ENCODE data around the gene CREB3L1.

Gene CREB3L1

GRCh38 chr11:46327829-46328228, 50.4 kb downstream of the CREB3L1 start:
- Histone ChIP-seq H3K79me2 (ENCODE audit: insufficient read depth, low read length) (no peaks in the 10 kb centered on the region), H3K9ac (ENCODE audit: low read length) (no peak overlapping the region), H4K20me1 (ENCODE audit: low read depth, low read length) (no peaks in the 10 kb centered on the region), H3F3A (ENCODE audit: insufficient read depth) (no peaks in the 10 kb centered on the region), H3K27ac (ENCODE audit: low read depth, low read length) (no peak overlapping the region), H2AFZ (ENCODE audit: low read depth, low read length, severe bottlenecking) (no peak overlapping the region), H3K4me2 (ENCODE audit: low read depth, low read length, poor library complexity, severe bottlenecking) (no peak overlapping the region), H3K9me3 (ENCODE audit: insufficient read depth, low read length) (no peaks in the 10 kb centered on the region), H3K36me3 (ENCODE audit: low read length) (no peaks in the 10 kb centered on the region), H3K4me3 (ENCODE audit: insufficient read depth, low read length, poor library complexity, severe bottlenecking) (no peak overlapping the region), H3K9me2 (replicated peaks; ENCODE audit: insufficient read depth, low read length) (no peaks in the 10 kb centered on the region), H3K27me3 (ENCODE audit: low read length) (no peaks in the 10 kb centered on the region)
- TF ChIP-seq CTCF (IDR thresholded peaks at IDR 0.05; ENCODE audit: insufficient read depth, low read length, poor library complexity, severe bottlenecking) (no peak), EZH2phosphoT487 (conservative IDR thresholded peaks at IDR 0.05; ENCODE audit: low read length) (no peak)

- no peaks in the 10 kb centered on the region for H3K27me3 ChIP-seq (ENCODE audit: low read length)
- H3K9me2 ChIP-seq (replicated peaks; ENCODE audit: insufficient read depth, low read length) = no peaks in the 10 kb centered on the region
- H3K79me2 ChIP-seq (ENCODE audit: insufficient read depth, low read length) = no peaks in the 10 kb centered on the region
- H3K27ac ChIP-seq (ENCODE audit: low read depth, low read length) = no peak overlapping the region
- no peak overlapping the region for H2AFZ ChIP-seq (ENCODE audit: low read depth, low read length, severe bottlenecking)
- TF ChIP-seq EZH2phosphoT487 (conservative IDR thresholded peaks at IDR 0.05; ENCODE audit: low read length) (no peak), CTCF (IDR thresholded peaks at IDR 0.05; ENCODE audit: insufficient read depth, low read length, poor library complexity, severe bottlenecking) (no peak)
- no peaks in the 10 kb centered on the region for H3K9me3 ChIP-seq (ENCODE audit: insufficient read depth, low read length)
- no peak overlapping the region for H3K4me3 ChIP-seq (ENCODE audit: insufficient read depth, low read length, poor library complexity, severe bottlenecking)
- no peaks in the 10 kb centered on the region for H3K36me3 ChIP-seq (ENCODE audit: low read length)
- no peaks in the 10 kb centered on the region for H3F3A ChIP-seq (ENCODE audit: insufficient read depth)
- H3K4me2 ChIP-seq (ENCODE audit: low read depth, low read length, poor library complexity, severe bottlenecking) = no peak overlapping the region
- no peak overlapping the region for H3K9ac ChIP-seq (ENCODE audit: low read length)
- no peaks in the 10 kb centered on the region for H4K20me1 ChIP-seq (ENCODE audit: low read depth, low read length)
Measured at GRCh38 chr11:46330154-46330553, 52.7 kb downstream of the CREB3L1 start.

- no peak for TF ChIP-seq CTCF (IDR thresholded peaks at IDR 0.05; ENCODE audit: insufficient read depth, low read length, poor library complexity, severe bottlenecking)
- TF ChIP-seq EZH2phosphoT487 (conservative IDR thresholded peaks at IDR 0.05; ENCODE audit: low read length) = no peak
- H3K4me2 ChIP-seq (ENCODE audit: low read depth, low read length, poor library complexity, severe bottlenecking) = no peak overlapping the region
- no peak overlapping the region for H3K27ac ChIP-seq (ENCODE audit: low read depth, low read length)
- H4K20me1 ChIP-seq (ENCODE audit: low read depth, low read length) = no peaks in the 10 kb centered on the region
- no peak overlapping the region for H2AFZ ChIP-seq (ENCODE audit: low read depth, low read length, severe bottlenecking)
- H3K79me2 ChIP-seq (ENCODE audit: insufficient read depth, low read length) = no peaks in the 10 kb centered on the region
- no peak overlapping the region for H3K9ac ChIP-seq (ENCODE audit: low read length)
- H3K9me2 ChIP-seq (replicated peaks; ENCODE audit: insufficient read depth, low read length) = no peaks in the 10 kb centered on the region
- no peaks in the 10 kb centered on the region for H3K27me3 ChIP-seq (ENCODE audit: low read length)
- no peaks in the 10 kb centered on the region for H3K9me3 ChIP-seq (ENCODE audit: insufficient read depth, low read length)
- no peaks in the 10 kb centered on the region for H3F3A ChIP-seq (ENCODE audit: insufficient read depth)
- no peaks in the 10 kb centered on the region for H3K36me3 ChIP-seq (ENCODE audit: low read length)
- no peak overlapping the region for H3K4me3 ChIP-seq (ENCODE audit: insufficient read depth, low read length, poor library complexity, severe bottlenecking)
Measured at GRCh38 chr11:46330563-46331281, 53.3 kb downstream of the CREB3L1 start.
